ENCODE measurements around the gene OSER1.

- TF ChIP-seq POLR2A (IDR thresholded peaks at IDR 0.05): no peak
- TF ChIP-seq CTCF (IDR thresholded peaks at IDR 0.05): no peak
Measured at GRCh38 chr20:44247131-44247571, 36.6 kb upstream of the OSER1 start, which contains the start of gene GDAP1L1.

Measured in vagina (tissue), 2 donors.